Measurements from ENCODE around the gene KCNE5.
"Not testable (repeated sequence)": the region's sequence is repeated elsewhere in the genome, so short reads cannot be mapped to it uniquely, and the experiment has no call there.

KCNE5 gene

GRCh38 chrX:109624641-109625616, at the start of gene KCNE5:
KCNE5 (minus strand) TSS chrX:109625172; CDS start chrX:109625020, 152 bp downstream.
- DNase-seq, result peak in 11 of 42 donors; percentile 5 to 43 (median 13)
- intact Hi-C loops (cut with DNase I), result no loop called here

GRCh38 chrX:109672239-109672638, 47.3 kb upstream of the KCNE5 start:
- DNase-seq, result no peak
- intact Hi-C loops (cut with DNase I), result no loop called here

- DNase-seq; intact Hi-C loops (cut with DNase I): not testable (repeated sequence)
Measured at GRCh38 chrX:109671170-109671569, 46.2 kb upstream of the KCNE5 start.

- intact Hi-C loops (cut with DNase I), result no loop called here
- no peak for DNase-seq
Measured at GRCh38 chrX:109667986-109668385, 43.0 kb upstream of the KCNE5 start.

GRCh38 chrX:109660435-109661143, 35.6 kb upstream of the KCNE5 start:
- intact Hi-C loops (cut with DNase I), result no loop called here
- DNase-seq, result no peak

- intact Hi-C loops (cut with DNase I), result no loop called here
- no peak for DNase-seq
Measured at GRCh38 chrX:109658391-109658790, 33.4 kb upstream of the KCNE5 start.

GRCh38 chrX:109657364-109657763, 32.4 kb upstream of the KCNE5 start:
- intact Hi-C loops (cut with DNase I); DNase-seq: not testable (repeated sequence)

GRCh38 chrX:109656774-109657173, 31.8 kb upstream of the KCNE5 start:
- intact Hi-C loops (cut with DNase I), result no loop called here
- no peak for DNase-seq

- intact Hi-C loops (cut with DNase I), result no loop called here
- DNase-seq, result no peak
Measured at GRCh38 chrX:109655502-109656201, 30.7 kb upstream of the KCNE5 start.

- intact Hi-C loops (cut with DNase I), result no loop called here
- DNase-seq, result no peak
Measured at GRCh38 chrX:109654516-109655109, 29.6 kb upstream of the KCNE5 start.

- DNase-seq; intact Hi-C loops (cut with DNase I): not testable (repeated sequence)
Measured at GRCh38 chrX:109644671-109645070, 19.7 kb upstream of the KCNE5 start.

- intact Hi-C loops (cut with DNase I), result no loop called here
- DNase-seq, result no peak
Measured at GRCh38 chrX:109643687-109644086, 18.7 kb upstream of the KCNE5 start.

- intact Hi-C loops (cut with DNase I), result no loop called here
- no peak for DNase-seq
Measured at GRCh38 chrX:109638158-109638557, 13.2 kb upstream of the KCNE5 start.

- DNase-seq; intact Hi-C loops (cut with DNase I): not testable (repeated sequence)
Measured at GRCh38 chrX:109637477-109637876, 12.5 kb upstream of the KCNE5 start.

GRCh38 chrX:109635146-109635545, 10.2 kb upstream of the KCNE5 start:
- intact Hi-C loops (cut with DNase I), result no loop called here
- no peak for DNase-seq

- intact Hi-C loops (cut with DNase I), result loop anchor here (2.0 kb wide), 1 partner anchor 146 kb away; no protein-coding TSS in a partner anchor
- peak in 16 of 42 donors; percentile 8 to 52 (median 22) for DNase-seq
Measured at GRCh38 chrX:109632906-109633504, 8.0 kb upstream of the KCNE5 start.

GRCh38 chrX:109629310-109629709, 4.3 kb upstream of the KCNE5 start:
- peak in 7 of 42 donors; percentile 11 to 40 (median 19) for DNase-seq
- intact Hi-C loops (cut with DNase I), result no loop called here

GRCh38 chrX:109626637-109627036, 1.7 kb upstream of the KCNE5 start:
- no peak for DNase-seq
- intact Hi-C loops (cut with DNase I), result no loop called here

GRCh38 chrX:109623997-109624396, 975 bp downstream of the KCNE5 start:
- DNase-seq, result peak in 17 of 42 donors; percentile 3 to 40 (median 22)
- intact Hi-C loops (cut with DNase I), result no loop called here

All from head of caudate nucleus (tissue), 42 donors.